GM19043 (cell line): ENCODE data around the gene ARHGAP33.

ENCODE experiments used
- ATAC-seq: cut with Tn5 transposase; IDR thresholded peaks from one replicate; pipeline ENCODE4 v1.9.1; 2021; ENCODE audit warnings: low read depth; ENCODE audit not compliant: unreplicated experiment

The ARHGAP33 gene

GRCh38 chr19:35738887-35739229 is 36.5 kb upstream of the ARHGAP33 start:
- ATAC-seq, result no peak

GRCh38 chr19:35739275-35740107 is 35.9 kb upstream of the ARHGAP33 start:
- ATAC-seq, result no peak

GRCh38 chr19:35740108-35740422 is 35.3 kb upstream of the ARHGAP33 start:
- peak; percentile 7 for ATAC-seq

GRCh38 chr19:35740423-35741202 is 34.8 kb upstream of the ARHGAP33 start:
- ATAC-seq, result peak; percentile 56

- no peak for ATAC-seq
Measured at GRCh38 chr19:35741203-35741515, 34.2 kb upstream of the ARHGAP33 start.

- ATAC-seq, result no peak
Measured at GRCh38 chr19:35742121-35742724, 33.1 kb upstream of the ARHGAP33 start, which contains the start of gene IGFLR1. Gene IGFLR1 (minus strand): TSS chr19:35742452. CDS start chr19:35741180, 1,272 bp downstream.

- no peak for ATAC-seq
Measured at GRCh38 chr19:35743640-35744429, 31.5 kb upstream of the ARHGAP33 start.

- no peak for ATAC-seq
Measured at GRCh38 chr19:35744430-35745327, 30.7 kb upstream of the ARHGAP33 start.

- ATAC-seq, result peak; percentile 28
Measured at GRCh38 chr19:35745328-35746086, 29.9 kb upstream of the ARHGAP33 start, which contains the start of the genes PSENEN and U2AF1L4. Gene PSENEN (plus strand): TSS chr19:35745651. CDS start chr19:35745931, 280 bp downstream. Gene U2AF1L4 (minus strand): TSS chr19:35745418. CDS start chr19:35745391, 27 bp downstream.

- no peak for ATAC-seq
Measured at GRCh38 chr19:35746087-35746462, 29.3 kb upstream of the ARHGAP33 start.

GRCh38 chr19:35746531-35746930 is 28.8 kb upstream of the ARHGAP33 start:
- ATAC-seq, result no peak

GRCh38 chr19:35748106-35749020 is 27.0 kb upstream of the ARHGAP33 start, which contains the start of gene LIN37:
Gene LIN37 (plus strand): TSS chr19:35748576. CDS start chr19:35748725, 149 bp downstream.
- peak; percentile 81 for ATAC-seq

GRCh38 chr19:35750167-35750566 is 25.2 kb upstream of the ARHGAP33 start:
- no peak for ATAC-seq

GRCh38 chr19:35751839-35752745 is 23.3 kb upstream of the ARHGAP33 start:
- no peak for ATAC-seq

GRCh38 chr19:35752746-35753350 is 22.5 kb upstream of the ARHGAP33 start:
- no peak for ATAC-seq

- ATAC-seq, result no peak
Measured at GRCh38 chr19:35753634-35754369, 21.6 kb upstream of the ARHGAP33 start.
